Measurements from ENCODE around the gene ARL14.

ARL14 gene

DNA sequence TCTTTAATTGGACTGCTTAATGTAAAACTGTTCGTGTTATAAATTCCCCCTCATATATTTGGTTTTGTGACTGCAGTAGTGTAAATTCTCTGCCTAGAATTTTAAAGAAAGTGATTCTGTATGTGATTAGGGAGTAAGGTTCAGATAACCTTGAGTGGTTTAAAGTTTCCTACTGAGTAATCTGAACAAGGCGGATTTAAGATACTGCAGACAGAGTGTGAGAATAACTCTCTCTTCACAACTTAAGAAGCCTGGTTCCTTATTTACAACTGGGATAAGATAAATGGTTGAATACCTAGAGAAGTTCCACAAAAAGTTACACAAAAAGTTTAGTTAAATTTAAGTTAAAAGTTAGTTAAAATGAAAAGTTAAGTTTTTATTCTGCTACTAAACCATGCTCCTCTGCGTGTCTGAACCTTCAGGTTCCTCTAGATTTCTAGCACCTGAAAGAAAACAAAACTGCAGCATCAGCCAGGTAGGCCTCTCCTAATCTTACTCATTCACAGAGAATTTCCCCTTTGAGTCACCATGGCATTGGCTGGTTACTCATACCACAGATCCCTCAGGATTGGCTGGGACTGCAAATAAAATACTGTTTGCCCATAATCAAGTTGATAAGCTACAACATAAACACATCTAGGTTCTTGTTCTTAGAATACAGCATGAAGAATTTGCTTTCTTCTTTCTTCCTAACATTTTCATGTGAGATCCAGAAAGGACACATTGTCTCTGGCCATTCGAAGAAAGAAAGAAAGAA is at the start of gene ARL14:
Gene ARL14 (plus strand): TSS at position 614 of the 757 bp plus-strand sequence. CDS start 187 bp downstream, outside the sequence.
- no peak for DNase-seq (ENCODE audit: low read depth)

DNA sequence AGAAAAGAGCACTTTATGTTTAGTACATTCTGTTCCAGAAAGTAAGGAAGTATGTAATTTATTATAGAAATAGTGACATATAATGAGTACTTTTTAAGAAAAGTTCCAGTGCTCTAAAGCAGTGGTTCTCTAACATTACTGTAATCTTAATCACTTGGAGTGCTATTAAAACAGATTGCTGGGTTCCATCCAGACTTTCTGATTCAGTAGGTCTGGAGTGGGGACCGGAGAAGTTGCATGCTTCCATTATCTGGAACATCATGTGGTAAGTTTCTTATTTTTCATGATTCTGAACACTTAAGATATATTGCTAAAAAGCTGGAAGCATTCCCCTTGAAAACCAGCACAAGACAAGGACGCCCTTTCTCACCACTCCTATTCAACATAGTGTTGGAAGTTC is 47.5 kb upstream of the ARL14 start:
- DNase-seq (ENCODE audit: low read depth), result no peak

DNA sequence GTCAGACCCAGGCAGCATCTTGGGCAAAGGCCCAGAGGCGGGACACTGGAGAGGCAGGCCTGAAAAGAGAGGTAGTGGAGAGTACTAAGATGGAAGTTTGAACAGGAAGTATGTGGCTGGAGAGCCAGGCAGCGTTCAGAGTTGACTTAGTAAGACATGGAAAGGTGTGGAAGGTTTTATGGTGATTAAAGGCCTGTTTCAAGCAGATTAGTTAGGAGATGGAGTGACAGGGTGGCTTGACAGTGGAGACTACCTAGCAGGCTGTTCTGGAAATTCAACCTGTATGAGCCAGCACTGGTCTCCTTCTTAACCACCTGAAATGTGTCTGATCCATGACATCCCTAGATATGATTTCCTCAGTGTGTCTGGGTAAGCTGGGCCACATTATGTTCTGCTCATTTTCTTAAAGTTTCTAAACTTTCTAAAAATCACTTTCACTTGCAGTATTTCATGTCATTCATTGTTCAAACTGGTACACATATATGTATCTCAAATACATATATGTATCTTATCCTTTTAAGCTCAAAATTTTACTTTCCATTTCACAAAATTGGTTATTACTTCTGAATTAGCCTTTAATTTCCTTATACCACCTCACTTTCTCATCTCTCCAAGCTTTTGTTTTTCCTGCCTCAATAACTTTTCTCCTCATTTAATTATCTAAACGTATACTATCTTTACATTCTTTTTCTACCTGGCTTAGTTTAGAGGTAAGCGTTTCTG is 43.4 kb upstream of the ARL14 start:
- no peak for DNase-seq (ENCODE audit: low read depth)

DNA sequence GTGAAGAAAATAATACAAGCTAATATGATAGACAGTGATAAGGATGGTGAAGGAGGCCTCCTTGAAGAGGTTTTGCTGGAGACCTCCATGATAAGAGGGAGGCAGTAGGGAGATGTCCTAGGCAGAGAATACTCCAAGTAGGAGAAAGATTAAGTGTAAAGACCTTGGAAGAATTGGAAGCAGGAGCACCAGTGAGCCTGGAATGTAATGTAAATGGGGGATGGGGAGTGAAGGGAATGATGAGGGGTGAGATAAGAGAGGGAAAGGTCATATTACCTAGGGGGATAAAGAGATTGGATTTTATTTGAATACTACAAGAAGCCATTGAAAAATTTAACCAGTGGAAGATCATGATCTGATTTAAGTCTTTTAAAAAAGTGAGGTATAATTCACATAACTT is 41.7 kb upstream of the ARL14 start:
- DNase-seq (ENCODE audit: low read depth), result no peak

DNA sequence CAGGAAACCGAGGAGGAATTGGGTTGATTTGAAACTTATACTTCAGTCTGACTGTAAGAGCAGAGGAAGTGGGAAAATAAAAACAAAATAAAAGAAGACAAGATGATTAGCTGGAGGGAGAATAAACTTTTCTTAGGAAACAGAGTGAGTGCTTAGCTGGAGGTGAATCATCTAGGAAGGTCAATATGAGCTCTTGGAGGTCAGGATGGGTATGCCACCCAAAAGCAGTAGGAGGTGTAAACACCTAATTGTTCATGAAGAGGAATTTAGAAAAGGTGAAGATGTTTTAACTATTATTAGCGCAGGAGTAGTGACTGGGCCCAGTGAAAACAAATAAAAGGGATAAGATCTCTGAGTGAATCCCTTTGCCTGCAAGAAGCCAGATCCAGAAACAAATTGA is 39.9 kb upstream of the ARL14 start:
- DNase-seq (ENCODE audit: low read depth), result no peak

DNA sequence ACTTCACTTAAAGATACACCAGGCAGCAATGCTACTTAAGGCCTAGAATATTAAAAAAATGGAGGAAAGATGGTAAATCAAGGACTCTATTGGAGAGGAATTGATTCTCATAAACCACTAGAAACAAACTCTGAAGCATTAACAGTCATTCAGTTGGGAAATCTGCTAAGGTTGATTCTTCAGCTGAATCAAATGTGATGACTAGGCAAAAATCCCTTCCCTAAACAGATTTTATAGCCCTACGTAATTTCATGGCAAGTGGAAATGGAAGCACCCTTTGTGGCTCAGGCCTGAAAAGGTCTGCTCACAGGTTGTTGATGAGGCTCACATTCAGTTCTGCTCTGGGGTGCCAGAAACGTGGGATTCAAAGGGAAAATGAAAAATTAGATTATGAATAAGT is 38.8 kb upstream of the ARL14 start:
- DNase-seq (ENCODE audit: low read depth), result no peak

DNA sequence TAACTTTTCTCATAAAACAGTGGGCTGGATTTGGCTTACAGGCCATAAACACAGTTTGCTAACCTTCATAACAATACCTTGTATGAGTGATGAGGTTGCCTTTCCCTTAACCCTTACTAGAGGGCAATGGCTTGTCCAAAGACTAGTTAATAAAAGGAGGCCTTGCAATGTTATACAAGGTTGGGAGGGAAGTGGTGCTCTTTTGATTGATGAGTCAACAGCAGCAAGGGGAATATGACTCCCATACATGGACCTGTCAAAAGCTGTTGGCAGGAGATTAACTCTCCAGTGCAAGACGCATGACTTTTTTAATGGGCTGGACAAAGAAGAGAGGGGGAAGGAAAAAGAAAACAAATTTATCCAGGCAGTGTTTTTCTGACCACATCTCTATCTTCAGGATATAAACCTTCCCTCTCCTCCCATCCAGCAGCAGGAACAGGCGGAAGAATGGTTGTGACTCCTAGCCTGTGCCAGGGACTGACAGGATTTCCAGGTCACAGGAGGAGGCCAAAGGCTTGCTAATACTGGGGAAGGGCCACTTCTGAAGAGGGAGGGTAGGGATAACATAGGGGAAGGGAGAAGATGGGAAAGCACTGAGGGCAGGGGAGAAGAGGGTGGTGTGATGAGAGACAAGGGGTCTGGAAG is 35.2 kb upstream of the ARL14 start:
- no peak for DNase-seq (ENCODE audit: low read depth)

DNA sequence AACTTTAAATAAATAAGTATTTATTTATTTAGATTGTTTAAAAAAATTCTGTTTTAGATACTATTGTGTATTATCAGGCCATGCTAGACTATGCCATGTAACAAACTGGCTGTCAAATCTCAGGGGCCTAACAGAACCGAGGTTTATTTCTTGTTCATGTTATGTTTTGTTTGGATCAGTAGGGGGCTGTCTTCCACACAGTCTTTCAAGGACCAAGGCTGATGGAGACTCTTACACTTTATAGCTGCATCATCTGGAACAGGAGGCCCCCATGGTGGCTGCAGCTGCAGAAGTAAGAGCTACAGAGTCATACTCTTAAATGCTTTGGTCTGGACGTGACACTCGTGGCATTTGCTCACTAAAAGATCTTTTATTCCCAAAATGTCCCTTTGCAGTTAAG is 33.0 kb upstream of the ARL14 start:
- no peak for DNase-seq (ENCODE audit: low read depth)

DNA sequence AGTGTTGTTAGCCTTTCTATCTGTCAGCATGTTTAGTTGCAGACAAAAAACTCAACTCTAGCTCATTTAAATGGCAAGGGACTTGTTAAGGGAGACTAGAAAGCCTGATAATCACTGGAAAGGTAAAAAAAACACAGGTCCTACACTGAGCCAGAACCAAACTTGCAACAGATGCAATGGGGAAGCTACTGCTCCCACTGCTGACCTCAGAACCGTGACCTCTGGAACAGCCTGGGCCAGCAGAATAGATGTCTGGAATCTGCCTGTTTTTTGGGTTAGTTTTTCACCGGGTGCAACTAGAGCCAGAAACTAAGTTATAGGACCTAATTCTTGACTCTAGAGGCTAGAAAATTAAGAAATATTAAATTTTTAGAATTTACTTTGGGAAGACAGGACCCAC is 32.5 kb upstream of the ARL14 start:
- DNase-seq (ENCODE audit: low read depth), result no peak

DNA sequence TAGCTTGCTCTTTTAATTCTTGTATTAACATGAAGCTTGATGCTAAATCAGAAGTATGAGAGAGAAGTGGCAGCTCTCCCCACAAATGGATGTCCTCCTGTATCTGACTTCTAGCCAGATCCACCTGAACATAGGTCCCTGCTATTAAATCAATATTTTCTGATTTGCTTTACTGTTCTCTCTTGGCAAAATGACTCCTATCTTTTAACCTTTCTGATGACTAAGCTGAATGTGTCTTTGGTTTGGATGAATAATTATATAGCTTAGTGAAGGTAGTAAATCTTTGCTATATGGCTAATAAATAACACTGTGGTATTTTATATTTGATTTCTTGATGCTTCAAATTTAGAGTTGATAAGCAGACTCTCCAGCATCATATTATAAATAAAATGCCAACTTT is 28.3 kb upstream of the ARL14 start:
- no peak for DNase-seq (ENCODE audit: low read depth)

DNA sequence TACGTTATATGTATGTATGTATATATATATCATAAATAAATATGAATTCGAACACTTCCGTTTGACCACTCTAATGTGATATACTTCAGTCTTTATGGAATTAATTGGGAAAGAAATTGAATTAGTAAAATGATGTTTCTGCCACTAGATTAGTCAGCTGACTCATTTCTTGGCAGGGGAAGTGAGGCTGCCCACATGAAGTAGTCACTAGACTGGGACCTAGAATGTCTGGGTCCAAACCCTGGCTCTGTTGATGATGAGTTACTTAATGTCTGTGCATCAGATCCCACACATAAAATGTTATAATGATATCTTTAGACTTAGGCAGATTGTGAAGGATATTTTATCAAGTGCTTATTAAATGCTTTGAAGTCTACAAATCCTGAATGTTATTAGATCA is 27.4 kb upstream of the ARL14 start:
- DNase-seq (ENCODE audit: low read depth), result no peak

DNA sequence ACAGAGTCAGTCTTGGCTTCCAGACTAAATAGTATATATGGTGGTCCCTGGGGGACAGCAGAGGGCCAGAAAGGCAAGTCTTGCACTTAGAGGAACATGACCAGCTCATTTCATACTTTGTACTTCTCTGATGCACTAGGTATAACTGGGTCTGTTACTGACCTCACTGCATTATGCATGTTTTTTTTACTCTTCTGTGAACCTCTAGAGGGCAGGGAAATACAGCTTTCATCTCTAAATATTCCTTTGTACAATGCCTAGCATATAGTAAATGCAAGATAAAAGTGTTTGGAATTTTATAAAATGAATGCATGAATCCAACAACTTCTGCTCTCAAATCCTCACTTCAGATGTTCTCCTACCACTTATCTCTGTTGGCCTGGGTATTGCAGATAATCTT is 23.4 kb upstream of the ARL14 start:
- no peak for DNase-seq (ENCODE audit: low read depth)

DNA sequence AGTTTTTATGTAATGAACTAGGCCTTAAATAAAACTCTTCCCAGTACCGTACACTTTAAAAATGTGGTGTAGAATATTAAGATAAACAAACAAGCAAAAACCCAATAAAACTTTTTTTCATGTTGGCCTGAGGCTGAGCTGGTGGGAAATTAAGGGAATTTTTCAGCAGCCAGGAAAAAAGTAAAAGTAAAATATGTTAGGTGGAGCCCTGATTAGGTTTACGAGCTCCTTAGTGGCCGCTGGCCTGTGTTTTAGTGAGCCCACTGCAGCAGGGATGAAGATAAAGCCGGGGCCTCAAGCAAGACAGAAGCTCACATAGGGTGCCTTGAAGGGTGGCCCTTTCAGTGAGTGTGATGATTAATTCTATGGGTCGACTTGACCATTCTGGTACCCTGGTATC is 16.1 kb upstream of the ARL14 start:
- no peak for DNase-seq (ENCODE audit: low read depth)

DNA sequence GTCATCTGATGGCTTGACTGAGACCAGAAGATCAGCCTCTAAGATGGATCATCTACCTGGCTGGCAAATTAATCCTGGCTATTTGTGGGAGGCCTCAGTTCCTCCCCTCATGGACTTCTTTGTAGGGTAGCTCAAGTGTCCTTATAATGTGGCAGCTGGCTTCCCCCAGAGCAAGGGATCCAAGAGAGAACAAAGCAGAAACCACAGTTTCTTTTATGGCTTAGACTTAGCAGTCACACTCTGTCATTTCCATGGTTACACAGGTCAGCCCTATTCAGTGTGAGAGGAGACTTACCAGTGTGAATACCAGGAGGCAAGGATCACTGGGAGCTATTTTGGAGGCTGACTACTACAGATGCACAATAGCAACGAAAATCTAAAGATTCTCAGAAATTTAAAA is 15.3 kb upstream of the ARL14 start:
- DNase-seq (ENCODE audit: low read depth), result no peak

DNA sequence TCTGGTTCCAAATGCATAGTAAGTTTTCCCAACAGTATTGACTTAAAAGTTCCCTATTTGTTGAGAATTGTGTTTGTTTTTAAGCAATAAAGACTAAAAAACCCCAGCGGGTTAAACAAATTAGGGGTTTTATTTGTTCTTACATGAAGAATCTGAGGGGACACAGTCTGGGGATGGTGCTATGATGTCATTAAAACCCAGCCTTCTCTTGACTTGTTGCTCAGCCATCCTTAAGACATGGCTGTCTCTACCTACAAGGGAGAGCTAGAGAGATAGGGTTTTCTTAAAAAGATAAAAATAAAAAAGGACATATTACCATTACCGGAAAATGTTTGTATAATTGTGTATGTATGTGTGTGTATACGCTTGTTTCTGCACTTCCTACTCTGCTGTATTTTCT is 11.7 kb upstream of the ARL14 start:
- no peak for DNase-seq (ENCODE audit: low read depth)

DNA sequence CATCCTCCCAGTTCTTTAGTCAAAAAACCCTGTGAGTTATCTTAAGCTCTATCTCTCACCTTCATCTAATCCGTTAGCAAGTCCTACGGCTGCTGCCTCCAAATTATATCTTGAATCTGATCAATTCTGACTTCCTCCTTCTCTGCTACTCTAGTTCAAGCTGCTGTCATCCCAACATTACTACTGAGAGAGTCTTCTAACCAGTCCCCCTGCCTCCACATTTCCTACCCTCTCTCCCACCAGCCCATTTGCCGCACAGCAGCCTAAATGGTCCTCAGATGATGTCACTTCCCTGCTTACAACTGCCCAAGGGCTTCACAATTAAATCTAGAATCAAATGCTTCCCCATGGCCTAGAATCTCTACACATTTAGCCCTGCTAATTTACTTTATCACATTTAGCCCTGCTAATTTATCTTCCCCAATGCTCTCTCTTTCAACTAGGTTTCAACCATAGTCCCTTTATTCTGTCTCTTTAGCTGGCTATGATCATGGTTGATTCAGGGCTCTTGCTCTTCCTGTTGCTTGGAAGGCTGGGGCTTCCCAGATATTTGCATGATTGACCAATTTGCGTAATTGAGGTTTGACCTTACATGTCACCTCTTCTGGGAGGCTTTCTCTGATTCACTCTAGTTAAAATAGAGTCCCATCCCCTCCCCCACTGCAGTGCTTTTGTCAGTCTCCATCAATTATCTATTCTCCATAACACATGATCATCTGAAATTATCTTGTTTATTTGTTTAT is 11.0 kb upstream of the ARL14 start:
- DNase-seq (ENCODE audit: low read depth), result no peak

DNA sequence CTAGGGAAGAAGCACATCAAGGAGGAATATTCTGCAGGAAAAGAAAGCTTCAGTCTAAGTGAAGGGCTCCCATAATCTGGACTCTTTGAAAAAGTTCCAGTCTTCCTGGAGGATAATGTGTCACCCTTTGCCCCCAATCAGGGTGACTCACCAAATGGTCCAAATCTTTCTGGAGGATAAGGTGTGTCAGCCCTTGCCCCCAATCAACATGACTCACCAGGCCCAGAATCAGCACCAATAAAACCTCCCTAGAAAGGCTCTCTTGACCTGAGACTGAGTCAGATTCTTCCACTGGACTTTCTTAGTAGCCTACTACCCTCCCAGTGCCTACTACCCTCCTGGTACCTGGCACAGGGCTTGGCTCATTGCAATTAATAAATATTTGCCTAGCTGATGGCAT is 9.5 kb upstream of the ARL14 start:
- DNase-seq (ENCODE audit: low read depth), result no peak

DNA sequence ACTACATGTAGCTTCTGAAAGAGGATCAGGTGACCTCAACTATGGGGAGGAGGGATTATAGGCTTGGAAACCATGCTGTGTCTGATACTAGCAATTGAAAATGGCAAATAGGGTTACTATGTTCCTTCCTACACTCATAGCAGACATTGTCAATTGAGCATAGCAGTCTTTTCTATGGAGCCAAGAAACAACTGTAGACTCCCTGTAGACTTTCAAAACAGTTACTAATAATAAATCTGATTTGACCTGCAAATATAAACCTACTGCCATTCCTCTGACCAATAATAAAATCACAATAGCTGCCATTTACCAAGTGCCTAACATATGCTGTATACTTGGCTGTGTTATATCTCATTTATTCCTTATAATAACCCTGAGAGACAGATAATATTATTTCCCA is 8.5 kb upstream of the ARL14 start:
- DNase-seq (ENCODE audit: low read depth), result no peak

DNA sequence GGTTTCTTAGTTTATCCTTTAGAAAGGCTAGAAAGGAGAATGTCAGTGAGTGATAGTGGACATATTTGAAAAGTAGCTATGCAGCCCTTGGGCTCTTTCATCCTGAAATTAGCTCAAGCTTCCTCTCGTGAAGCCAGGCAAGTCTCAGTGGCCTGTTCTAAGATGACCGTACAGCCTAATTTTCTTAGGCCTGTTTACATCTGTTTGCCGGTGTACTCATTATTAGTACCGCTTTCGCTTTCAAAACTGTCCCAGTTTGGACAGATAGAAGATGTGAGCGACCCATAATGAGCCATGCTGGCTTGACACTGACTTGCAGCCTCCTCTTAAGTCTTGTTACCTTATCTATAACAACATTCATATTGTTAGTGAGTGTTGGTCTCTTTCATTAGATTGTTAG is 5.7 kb upstream of the ARL14 start:
- no peak for DNase-seq (ENCODE audit: low read depth)

DNA sequence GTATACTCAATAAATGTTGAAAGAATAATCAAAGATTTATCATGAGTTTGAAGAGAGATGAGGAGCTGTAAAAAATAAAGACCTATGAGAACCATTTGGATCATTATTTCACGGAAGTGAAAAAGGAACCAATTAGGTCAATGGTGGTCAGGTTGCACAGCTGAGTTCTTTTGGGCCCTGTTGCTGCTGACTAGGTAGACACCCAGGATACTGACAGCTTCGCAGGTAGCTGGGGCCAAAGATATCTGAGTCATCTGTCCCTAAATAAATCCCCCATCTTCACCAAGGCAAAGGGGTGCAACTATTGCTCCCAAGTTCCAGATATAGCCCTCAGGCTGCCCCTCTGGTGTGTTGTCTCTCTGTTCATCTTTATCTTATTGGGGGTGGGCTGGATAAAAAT is 5.0 kb upstream of the ARL14 start:
- no peak for DNase-seq (ENCODE audit: low read depth)

DNA sequence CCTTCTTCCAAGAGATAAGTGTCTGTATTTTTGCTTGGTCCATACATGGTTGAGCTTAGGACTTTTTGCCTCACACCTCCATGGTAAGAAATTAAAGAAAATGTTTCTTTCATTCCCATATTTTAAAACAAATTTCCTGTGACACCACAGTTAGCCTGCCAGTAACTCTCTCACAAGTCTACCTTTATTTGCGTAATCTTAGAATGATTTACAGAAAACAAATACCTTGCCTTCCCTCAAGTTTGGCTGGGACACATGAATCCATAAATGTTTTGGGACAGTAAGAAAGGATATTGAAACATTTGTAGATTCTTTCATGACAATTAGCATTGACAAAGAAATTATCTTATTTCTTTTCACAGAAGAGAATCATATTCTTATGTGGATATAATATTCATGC is 3.8 kb upstream of the ARL14 start:
- no peak for DNase-seq (ENCODE audit: low read depth)

DNA sequence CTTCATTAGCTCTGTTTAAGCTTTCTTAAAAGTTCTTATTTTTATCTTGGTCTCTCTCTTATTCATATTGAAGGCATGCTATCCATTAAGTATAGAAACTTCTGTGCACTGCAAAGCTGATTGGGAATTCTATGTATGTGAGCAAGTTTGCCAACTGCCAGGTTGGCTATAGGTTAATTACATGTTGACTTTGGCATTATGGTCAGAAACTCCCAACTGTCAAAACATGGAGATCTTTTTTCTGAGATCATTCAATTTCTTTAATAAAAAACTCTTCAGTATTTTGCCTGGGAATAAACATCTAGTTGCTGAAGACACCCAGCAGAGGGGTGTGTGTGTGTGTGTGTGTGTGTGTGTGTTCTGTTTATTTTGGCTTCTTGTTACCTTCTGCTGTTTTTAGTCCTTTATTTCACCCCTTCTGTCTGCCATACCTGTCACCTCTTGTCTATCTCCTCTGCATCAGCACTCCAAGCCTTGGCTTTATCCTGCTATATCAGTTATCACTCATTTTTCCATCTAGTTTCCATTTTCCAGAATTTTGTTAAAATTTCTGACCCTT is 1.3 kb upstream of the ARL14 start:
- DNase-seq (ENCODE audit: low read depth), result no peak

Data from stimulated activated CD4-positive, alpha-beta T cell treated with anti-CD3 and anti-CD28 coated beads, Interleukin-2, amount 100 ng/mL, for 4 hours (primary cell).